Germinal center (tissue), 1 donor: ENCODE data around the gene FGFR1OP2.
"Not testable (repeated sequence)": the region's sequence is repeated elsewhere in the genome, so short reads cannot be mapped to it uniquely, and the experiment has no call there.

Experiments
- DNase-seq: peaks from one replicate; pipeline ENCODE4 v3.0.0; 2012; ENCODE audit warnings: mixed read lengths, low spot score

FGFR1OP2 gene

GRCh38 chr12:26941215-26941594, 2.9 kb downstream of the FGFR1OP2 start:
- peak; percentile 9 for DNase-seq

- no peak for DNase-seq
These were observed 10.0 kb downstream of the FGFR1OP2 start for GRCh38 chr12:26948309-26948708.

GRCh38 chr12:26953447-26953846, 15.2 kb downstream of the FGFR1OP2 start:
- DNase-seq: no peak

- no peak for DNase-seq
These were observed 15.8 kb downstream of the FGFR1OP2 start for GRCh38 chr12:26954027-26954426.

- DNase-seq: not testable (repeated sequence)
These were observed 23.1 kb downstream of the FGFR1OP2 start for GRCh38 chr12:26961391-26961790.

GRCh38 chr12:26961803-26962202, 23.5 kb downstream of the FGFR1OP2 start:
- no peak for DNase-seq

GRCh38 chr12:26963413-26963812, 25.1 kb downstream of the FGFR1OP2 start:
- DNase-seq: no peak

GRCh38 chr12:26966842-26967241, 28.6 kb downstream of the FGFR1OP2 start:
- DNase-seq: no peak

- no peak for DNase-seq
These were observed 31.9 kb downstream of the FGFR1OP2 start for GRCh38 chr12:26970136-26970535.

GRCh38 chr12:26971963-26972362, 33.7 kb downstream of the FGFR1OP2 start:
- DNase-seq: peak; percentile 29

- DNase-seq: no peak
These were observed 38.4 kb downstream of the FGFR1OP2 start for GRCh38 chr12:26976687-26977086.

GRCh38 chr12:26978801-26979200, 40.5 kb downstream of the FGFR1OP2 start:
- no peak for DNase-seq

- DNase-seq: no peak
These were observed 41.5 kb downstream of the FGFR1OP2 start for GRCh38 chr12:26979733-26980132.

GRCh38 chr12:26982866-26983265, 44.6 kb downstream of the FGFR1OP2 start:
- DNase-seq: no peak

- DNase-seq: no peak
These were observed 49.6 kb downstream of the FGFR1OP2 start for GRCh38 chr12:26987634-26988424.

- no peak for DNase-seq
These were observed 50.4 kb downstream of the FGFR1OP2 start for GRCh38 chr12:26988703-26989102.

GRCh38 chr12:26989873-26990272, 51.6 kb downstream of the FGFR1OP2 start:
- DNase-seq: no peak

GRCh38 chr12:26991826-26992225, 53.6 kb downstream of the FGFR1OP2 start:
- DNase-seq: no peak

- no peak for DNase-seq
These were observed 55.8 kb downstream of the FGFR1OP2 start for GRCh38 chr12:26994109-26994508.

- DNase-seq: no peak
These were observed 57.4 kb downstream of the FGFR1OP2 start for GRCh38 chr12:26995706-26996105.

- DNase-seq: no peak
These were observed 58.7 kb downstream of the FGFR1OP2 start for GRCh38 chr12:26997003-26997402.

GRCh38 chr12:27000961-27001360, 62.7 kb downstream of the FGFR1OP2 start:
- DNase-seq: no peak

- no peak for DNase-seq
These were observed 63.4 kb downstream of the FGFR1OP2 start for GRCh38 chr12:27001663-27002062.

- no peak for DNase-seq
These were observed 63.9 kb downstream of the FGFR1OP2 start for GRCh38 chr12:27002141-27002540.
